ENCODE data around the gene RAD23B.

The RAD23B gene

GRCh38 chr9:107263289-107263688 lies 19.8 kb upstream of the RAD23B start:
- Histone ChIP-seq H3K27me3 (ENCODE audit: insufficient read depth, low read depth, severe bottlenecking) (no peaks in the 10 kb centered on the region), H3K9me3 (ENCODE audit: severe bottlenecking) (no peaks in the 10 kb centered on the region), H3K27ac (no peak overlapping the region), H3K4me3 (ENCODE audit: low read depth, low read length) (no peak overlapping the region), H3K36me3 (no peaks in the 10 kb centered on the region)
- DNase-seq, result no peak
- no peak for TF ChIP-seq CTCF (IDR thresholded peaks at IDR 0.05; ENCODE audit: low read depth, low read length)

- no peak for TF ChIP-seq CTCF (IDR thresholded peaks at IDR 0.05; ENCODE audit: low read depth, low read length)
- H3K27ac ChIP-seq, result no peak overlapping the region
- H3K36me3 ChIP-seq, result no peaks in the 10 kb centered on the region
- H3K9me3 ChIP-seq (ENCODE audit: severe bottlenecking), result no peaks in the 10 kb centered on the region
- DNase-seq, result no peak
- H3K27me3 ChIP-seq (ENCODE audit: insufficient read depth, low read depth, severe bottlenecking), result no peaks in the 10 kb centered on the region
- H3K4me3 ChIP-seq (ENCODE audit: low read depth, low read length), result no peak overlapping the region
These were observed 16.3 kb upstream of the RAD23B start for GRCh38 chr9:107266624-107267368.

GRCh38 chr9:107268560-107268959 lies 14.5 kb upstream of the RAD23B start:
- Histone ChIP-seq H3K4me3 (ENCODE audit: low read depth, low read length) (no peak overlapping the region), H3K27me3 (ENCODE audit: insufficient read depth, low read depth, severe bottlenecking) (no peaks in the 10 kb centered on the region), H3K27ac (no peak overlapping the region), H3K9me3 (ENCODE audit: severe bottlenecking) (no peaks in the 10 kb centered on the region), H3K36me3 (no peaks in the 10 kb centered on the region)
- TF ChIP-seq CTCF (IDR thresholded peaks at IDR 0.05; ENCODE audit: low read depth, low read length), result no peak
- DNase-seq, result no peak

- TF ChIP-seq CTCF (IDR thresholded peaks at IDR 0.05; ENCODE audit: low read depth, low read length), result no peak
- no peak for DNase-seq
- Histone ChIP-seq H3K4me3 (ENCODE audit: low read depth, low read length) (no peak overlapping the region), H3K36me3 (no peaks in the 10 kb centered on the region), H3K27ac (no peak overlapping the region), H3K27me3 (ENCODE audit: insufficient read depth, low read depth, severe bottlenecking) (no peaks in the 10 kb centered on the region), H3K9me3 (ENCODE audit: severe bottlenecking) (peaks cover under 1% of the 10 kb centered on the region)
These were observed 13.8 kb upstream of the RAD23B start for GRCh38 chr9:107269254-107269653.

GRCh38 chr9:107269681-107270080 lies 13.4 kb upstream of the RAD23B start:
- Histone ChIP-seq H3K27me3 (ENCODE audit: insufficient read depth, low read depth, severe bottlenecking) (no peaks in the 10 kb centered on the region), H3K9me3 (ENCODE audit: severe bottlenecking) (peaks cover 2% of the 10 kb centered on the region), H3K4me3 (ENCODE audit: low read depth, low read length) (no peak overlapping the region), H3K27ac (no peak overlapping the region), H3K36me3 (no peaks in the 10 kb centered on the region)
- DNase-seq, result no peak
- no peak for TF ChIP-seq CTCF (IDR thresholded peaks at IDR 0.05; ENCODE audit: low read depth, low read length)

GRCh38 chr9:107270082-107270481 lies 13.0 kb upstream of the RAD23B start:
- H3K4me3 ChIP-seq (ENCODE audit: low read depth, low read length), result no peak overlapping the region
- no peaks in the 10 kb centered on the region for H3K27me3 ChIP-seq (ENCODE audit: insufficient read depth, low read depth, severe bottlenecking)
- no peak for TF ChIP-seq CTCF (IDR thresholded peaks at IDR 0.05; ENCODE audit: low read depth, low read length)
- peaks cover 2% of the 10 kb centered on the region for H3K9me3 ChIP-seq (ENCODE audit: severe bottlenecking)
- DNase-seq, result no peak
- no peak overlapping the region for H3K27ac ChIP-seq
- no peaks in the 10 kb centered on the region for H3K36me3 ChIP-seq

All from WERI-Rb-1 (cell line).